Measurements from ENCODE around the gene AGL.

- TF ChIP-seq, protein P1, sequence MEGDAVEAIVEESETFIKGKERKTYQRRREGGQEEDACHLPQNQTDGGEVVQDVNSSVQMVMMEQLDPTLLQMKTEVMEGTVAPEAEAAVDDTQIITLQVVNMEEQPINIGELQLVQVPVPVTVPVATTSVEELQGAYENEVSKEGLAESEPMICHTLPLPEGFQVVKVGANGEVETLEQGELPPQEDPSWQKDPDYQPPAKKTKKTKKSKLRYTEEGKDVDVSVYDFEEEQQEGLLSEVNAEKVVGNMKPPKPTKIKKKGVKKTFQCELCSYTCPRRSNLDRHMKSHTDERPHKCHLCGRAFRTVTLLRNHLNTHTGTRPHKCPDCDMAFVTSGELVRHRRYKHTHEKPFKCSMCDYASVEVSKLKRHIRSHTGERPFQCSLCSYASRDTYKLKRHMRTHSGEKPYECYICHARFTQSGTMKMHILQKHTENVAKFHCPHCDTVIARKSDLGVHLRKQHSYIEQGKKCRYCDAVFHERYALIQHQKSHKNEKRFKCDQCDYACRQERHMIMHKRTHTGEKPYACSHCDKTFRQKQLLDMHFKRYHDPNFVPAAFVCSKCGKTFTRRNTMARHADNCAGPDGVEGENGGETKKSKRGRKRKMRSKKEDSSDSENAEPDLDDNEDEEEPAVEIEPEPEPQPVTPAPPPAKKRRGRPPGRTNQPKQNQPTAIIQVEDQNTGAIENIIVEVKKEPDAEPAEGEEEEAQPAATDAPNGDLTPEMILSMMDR (IDR thresholded peaks at IDR 0.05; ENCODE audit: low read length), result no peak
- no peak for TF ChIP-seq EZH2 (optimal IDR thresholded peaks at IDR 0.05; ENCODE audit: low read depth, low read length)
These were observed 5.8 kb downstream of the AGL start for GRCh38 chr1:99855914-99856450.
